ENCODE data around the gene HMX1.

GRCh38 chr4:8880851-8881250 is 9.2 kb upstream of the HMX1 start:
- TF ChIP-seq, protein P1, sequence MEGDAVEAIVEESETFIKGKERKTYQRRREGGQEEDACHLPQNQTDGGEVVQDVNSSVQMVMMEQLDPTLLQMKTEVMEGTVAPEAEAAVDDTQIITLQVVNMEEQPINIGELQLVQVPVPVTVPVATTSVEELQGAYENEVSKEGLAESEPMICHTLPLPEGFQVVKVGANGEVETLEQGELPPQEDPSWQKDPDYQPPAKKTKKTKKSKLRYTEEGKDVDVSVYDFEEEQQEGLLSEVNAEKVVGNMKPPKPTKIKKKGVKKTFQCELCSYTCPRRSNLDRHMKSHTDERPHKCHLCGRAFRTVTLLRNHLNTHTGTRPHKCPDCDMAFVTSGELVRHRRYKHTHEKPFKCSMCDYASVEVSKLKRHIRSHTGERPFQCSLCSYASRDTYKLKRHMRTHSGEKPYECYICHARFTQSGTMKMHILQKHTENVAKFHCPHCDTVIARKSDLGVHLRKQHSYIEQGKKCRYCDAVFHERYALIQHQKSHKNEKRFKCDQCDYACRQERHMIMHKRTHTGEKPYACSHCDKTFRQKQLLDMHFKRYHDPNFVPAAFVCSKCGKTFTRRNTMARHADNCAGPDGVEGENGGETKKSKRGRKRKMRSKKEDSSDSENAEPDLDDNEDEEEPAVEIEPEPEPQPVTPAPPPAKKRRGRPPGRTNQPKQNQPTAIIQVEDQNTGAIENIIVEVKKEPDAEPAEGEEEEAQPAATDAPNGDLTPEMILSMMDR (optimal IDR thresholded peaks at IDR 0.05 in 1 of 3, IDR thresholded peaks at IDR 0.05 in 1 of 3, conservative IDR thresholded peaks at IDR 0.05 in 1 of 3; ENCODE audit: extremely low read depth in 1 of 3, insufficient read depth in 2 of 3, low read length in 3 of 3), result no peak
- no peak for TF ChIP-seq EZH2 (IDR thresholded peaks at IDR 0.05; ENCODE audit: low read length)

Data from keratinocyte (primary cell).